ENCODE measurements around the gene NTRK3.

DNA sequence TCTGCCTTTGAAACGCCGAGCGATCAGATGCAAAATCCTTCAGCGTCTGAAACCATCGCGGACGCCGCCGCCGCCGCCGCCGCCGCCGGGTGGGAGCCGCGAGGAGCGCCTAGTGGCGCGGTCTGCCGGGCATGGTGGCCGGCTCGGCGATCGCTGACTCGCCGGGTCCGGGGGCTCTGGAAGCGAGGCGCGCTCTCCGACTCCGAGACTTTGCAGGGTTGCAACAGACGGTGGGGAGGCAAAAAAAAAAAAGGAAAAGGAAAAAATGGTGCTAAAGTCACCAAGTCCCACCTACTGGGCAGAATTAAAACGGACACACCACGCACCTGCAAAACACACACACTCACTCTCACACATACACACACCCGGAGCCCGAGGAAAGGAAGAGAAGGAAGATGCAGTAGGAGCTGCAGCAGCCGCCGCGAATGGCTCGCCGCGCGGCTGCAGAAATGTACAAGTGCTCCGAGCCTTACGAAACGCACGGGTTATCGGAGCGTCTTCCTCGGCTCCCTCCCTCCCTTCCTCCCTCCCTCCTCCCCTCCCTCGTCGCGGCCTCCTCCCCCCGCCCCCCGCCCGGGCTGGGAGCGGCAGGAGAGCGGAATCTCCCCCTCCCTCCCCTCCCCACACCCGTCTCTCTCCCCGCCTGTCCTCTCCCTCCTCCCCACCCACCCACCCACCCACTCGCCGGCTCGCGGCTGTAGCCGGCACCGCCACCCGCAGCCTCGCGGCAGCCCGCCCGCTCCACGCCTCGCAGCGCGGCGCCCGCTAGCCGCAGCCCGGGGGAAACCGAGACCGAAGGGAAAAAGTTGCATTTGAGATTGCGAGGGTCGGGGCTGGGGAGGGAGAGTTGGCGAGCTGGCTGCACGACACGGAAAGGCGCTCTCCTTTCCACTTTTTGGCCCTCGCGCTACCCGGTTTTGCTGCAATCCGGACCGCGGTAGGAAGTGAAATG, at the start of gene NTRK3:
- TF ChIP-seq, protein P1, sequence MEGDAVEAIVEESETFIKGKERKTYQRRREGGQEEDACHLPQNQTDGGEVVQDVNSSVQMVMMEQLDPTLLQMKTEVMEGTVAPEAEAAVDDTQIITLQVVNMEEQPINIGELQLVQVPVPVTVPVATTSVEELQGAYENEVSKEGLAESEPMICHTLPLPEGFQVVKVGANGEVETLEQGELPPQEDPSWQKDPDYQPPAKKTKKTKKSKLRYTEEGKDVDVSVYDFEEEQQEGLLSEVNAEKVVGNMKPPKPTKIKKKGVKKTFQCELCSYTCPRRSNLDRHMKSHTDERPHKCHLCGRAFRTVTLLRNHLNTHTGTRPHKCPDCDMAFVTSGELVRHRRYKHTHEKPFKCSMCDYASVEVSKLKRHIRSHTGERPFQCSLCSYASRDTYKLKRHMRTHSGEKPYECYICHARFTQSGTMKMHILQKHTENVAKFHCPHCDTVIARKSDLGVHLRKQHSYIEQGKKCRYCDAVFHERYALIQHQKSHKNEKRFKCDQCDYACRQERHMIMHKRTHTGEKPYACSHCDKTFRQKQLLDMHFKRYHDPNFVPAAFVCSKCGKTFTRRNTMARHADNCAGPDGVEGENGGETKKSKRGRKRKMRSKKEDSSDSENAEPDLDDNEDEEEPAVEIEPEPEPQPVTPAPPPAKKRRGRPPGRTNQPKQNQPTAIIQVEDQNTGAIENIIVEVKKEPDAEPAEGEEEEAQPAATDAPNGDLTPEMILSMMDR (IDR thresholded peaks at IDR 0.05) = no peak
- TF ChIP-seq EP300 (IDR thresholded peaks at IDR 0.05) (no peak), POLR2A (IDR thresholded peaks at IDR 0.05) (no peak)

Measured in suprapubic skin (tissue), 3 donors.